Activated CD4-positive, alpha-beta T cell treated with anti-CD3 and anti-CD28 coated beads, Interleukin-2, Interleukin-4, amounts not matched to agents 100 ng/mL and 50 ng/mL, durations not matched to agents 16 hours and 8 hours (primary cell): ENCODE data around the gene COL6A3.
"Not testable (repeated sequence)": the region's sequence is repeated elsewhere in the genome, so short reads cannot be mapped to it uniquely, and the experiment has no call there.

Experiments
- DNase-seq: peaks from one replicate; pipeline ENCODE4 v3.0.0-alpha.2; 2020; ENCODE audit warnings: low spot score

The COL6A3 gene

GRCh38 chr2:237412646-237412987, 1.3 kb downstream of the COL6A3 start:
- DNase-seq, result no peak

GRCh38 chr2:237411683-237412423, 2.1 kb downstream of the COL6A3 start:
- no peak for DNase-seq

- no peak for DNase-seq
Measured at GRCh38 chr2:237411092-237411601, 2.8 kb downstream of the COL6A3 start.

GRCh38 chr2:237409263-237409662, 4.7 kb downstream of the COL6A3 start:
- not testable (repeated sequence) for DNase-seq

DNA sequence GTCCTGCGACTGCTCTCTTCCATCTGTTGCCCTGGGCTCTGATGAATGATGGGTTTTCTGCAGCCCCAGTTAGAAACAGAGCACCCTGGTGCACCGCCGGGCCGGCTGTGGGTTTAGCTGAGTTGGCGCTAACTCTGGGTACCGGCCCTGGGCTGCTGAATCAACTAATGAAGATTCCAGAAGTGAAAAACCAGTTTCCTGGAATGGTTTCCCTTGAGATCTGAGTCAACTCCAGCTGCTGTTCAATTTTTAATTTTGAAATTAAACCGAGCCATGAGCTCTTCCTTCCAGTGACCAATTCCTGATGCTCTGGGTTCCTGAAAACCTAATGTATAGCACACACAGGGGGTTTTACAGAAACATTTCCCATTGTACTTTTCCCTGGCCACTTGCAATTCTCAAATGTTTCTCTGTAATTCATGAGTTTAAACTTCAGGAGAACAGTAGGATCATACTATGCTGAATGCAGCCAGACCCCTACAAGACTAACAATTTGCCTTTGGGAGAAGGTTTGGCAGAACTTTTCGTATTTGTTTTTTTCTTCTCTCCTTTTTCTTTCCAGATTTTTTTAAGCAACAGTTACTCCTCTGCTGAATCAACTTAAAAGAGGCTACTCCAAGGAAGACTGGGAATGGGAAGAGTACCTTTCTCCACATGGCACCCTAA, 5.5 kb downstream of the COL6A3 start:
- no peak for DNase-seq

DNA sequence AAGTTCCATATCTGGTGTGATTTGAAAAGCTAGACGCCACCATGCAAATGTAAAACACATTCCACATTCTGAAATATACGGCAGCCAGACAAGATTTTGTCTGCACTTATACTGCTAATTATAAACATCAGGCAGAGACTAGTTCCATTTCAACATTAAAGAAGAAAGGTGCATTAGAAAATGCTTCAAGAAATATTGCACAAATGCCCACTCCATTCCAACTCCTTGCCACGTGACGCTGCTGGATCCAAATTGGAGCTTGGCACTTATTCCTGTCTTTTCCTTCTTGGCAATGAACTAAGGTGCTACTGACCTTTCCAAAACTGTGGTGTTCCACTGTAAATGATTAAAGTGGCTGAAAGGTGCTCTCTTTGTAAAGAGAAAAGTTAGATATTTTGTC, 6.3 kb downstream of the COL6A3 start:
- DNase-seq, result no peak

DNA sequence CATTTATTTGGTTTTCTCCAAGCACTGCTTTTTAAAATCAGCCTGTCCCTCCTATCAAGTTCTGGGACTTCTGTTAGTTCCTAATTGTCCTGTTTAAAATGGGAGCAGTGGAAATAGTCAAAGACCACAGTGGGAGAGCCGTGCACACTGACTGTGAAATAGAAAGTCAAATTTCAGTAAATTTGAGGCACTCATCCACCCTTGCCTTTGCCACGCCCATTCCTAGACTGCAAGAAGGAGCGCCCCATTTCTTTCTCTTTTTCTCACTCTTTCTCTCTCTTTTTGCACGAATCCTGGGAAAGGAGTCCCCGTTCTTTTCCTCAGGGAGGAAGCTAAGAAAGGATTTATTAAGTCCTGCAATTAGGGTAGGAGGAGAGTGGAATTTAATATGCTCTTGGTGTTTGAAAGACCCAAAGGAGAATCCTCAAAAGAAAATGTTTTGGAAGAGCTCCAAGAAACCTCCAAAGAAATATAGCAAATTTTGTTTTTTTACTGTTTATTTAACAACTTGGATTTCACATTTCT, 7.5 kb downstream of the COL6A3 start:
- DNase-seq, result no peak

- no peak for DNase-seq
Measured at GRCh38 chr2:237405605-237406004, 8.4 kb downstream of the COL6A3 start.

DNA sequence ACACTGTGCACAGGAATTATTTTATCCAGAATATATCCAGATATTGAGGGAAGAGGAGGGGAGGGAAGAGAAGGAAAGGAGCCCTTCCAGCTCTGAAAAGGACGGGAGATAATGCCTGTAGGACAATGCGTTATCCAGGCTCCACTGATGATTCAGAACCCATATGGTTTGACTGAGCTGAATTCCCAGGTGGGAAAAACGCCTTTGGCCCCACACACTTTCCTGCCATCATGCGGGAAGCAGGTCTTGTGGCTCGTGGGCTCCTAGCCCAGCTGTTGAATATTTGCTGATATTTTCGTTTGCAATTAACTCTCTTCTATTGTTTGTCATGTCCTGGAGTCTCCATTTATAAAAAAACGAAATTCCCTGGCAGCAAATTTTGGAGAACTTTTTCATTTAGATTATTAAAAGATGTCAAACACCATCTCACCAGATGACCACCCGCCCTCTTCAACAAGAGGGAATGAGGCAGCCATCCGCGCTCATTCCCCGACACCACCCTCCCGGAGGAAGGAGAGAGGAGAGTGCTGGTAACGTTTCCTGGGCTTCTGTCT, 8.9 kb downstream of the COL6A3 start:
- no peak for DNase-seq

DNA sequence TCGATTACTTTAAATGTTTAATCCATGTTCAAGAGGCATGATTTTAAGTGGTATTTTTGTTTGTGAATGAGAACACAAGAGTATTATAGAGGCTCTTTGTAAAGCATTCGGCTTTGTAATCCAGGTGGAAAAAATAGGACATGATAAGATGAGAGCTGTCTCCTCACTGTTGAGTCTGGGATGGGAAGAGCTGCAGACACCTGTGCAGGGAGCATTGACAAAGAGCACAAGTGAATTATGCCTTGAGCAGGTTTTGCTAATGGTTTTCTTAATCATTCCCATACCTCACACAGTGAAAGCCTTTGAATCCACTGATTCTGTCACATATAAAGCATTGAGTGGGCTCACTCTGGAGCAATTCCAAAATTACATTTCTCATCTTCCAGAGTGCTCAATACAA, 9.6 kb downstream of the COL6A3 start:
- DNase-seq, result no peak

- DNase-seq, result no peak
Measured at GRCh38 chr2:237403024-237403882, 10.7 kb downstream of the COL6A3 start.

- DNase-seq, result no peak
Measured at GRCh38 chr2:237400199-237400598, 13.8 kb downstream of the COL6A3 start.

DNA sequence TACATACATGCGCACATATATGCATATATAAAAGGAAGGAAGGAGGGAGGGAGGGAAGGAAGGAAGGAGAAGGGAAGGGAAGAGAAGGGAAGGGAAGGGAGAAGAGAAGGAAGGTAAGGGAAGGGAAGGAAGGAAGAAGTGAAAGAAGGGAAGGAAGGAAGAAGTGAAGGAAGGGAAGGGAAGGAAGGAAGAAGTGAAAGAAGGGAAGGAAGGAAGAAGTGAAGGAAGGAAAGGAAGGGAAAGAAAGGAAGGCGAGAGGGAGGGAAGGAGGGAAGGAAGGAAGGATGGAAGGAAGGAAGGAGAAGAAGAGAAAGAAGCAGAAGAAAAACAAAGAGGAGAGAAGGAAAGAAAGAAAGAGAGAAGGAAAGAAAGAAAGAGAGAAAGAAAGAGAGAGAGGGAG, 16.9 kb downstream of the COL6A3 start:
- no peak for DNase-seq

GRCh38 chr2:237393523-237393922, 20.4 kb downstream of the COL6A3 start:
- DNase-seq, result no peak

DNA sequence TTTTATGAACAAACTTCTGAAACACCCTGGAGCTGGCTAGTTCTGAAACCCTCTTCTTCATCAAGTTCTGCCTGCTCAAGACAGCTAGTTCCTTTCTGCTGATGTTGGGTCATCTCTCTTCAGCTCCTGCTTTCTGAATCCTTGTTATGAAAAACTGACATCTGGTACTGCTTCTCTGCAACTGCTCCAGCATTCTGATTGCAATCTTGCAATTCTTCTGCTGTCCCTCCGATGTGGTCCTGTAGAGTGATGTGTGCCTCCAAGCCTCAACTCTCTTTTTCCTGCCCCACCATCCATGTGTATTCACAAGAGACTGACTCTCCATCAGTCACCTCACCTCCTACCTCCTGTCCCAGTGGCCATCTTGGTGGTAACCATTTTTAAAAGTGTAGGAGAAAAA, 21.8 kb downstream of the COL6A3 start:
- no peak for DNase-seq

DNA sequence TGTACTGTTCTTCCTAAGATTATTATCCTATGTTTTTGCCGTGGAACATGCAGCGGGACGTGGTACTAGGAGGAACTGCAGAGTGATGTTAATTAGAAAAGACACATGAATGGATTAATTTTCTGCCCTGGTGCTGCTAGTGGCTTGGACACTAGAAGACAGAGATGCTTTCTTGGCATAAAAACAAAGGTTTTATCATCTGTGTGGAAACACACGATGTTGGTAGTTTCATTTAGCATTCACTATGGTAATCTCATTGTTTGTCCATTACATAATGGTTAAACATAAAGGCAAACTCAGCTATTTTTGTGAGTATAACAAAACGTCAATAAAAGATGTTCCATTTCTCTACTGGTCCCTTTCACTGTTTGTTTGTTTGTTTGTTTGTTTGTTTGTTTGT, 22.8 kb downstream of the COL6A3 start:
- no peak for DNase-seq

DNA sequence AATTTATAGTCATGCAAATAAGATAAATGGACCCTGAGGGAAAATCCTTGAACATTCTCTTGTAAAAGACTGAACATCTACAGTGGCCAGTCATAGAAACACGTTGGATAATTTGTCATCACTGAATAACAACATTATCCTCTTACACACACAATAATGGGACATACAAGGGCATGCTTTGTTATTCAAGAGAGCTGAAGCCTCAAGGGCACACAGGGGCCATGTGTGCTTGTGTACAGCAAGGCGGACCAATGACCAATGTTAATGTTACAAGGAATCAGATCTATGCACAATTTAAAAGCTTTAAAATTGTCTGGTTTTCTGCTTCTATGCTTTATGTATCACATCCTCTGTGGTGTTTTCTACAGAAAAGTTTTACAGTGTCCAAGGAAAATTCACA, 23.7 kb downstream of the COL6A3 start:
- DNase-seq, result no peak

- no peak for DNase-seq
Measured at GRCh38 chr2:237389831-237390230, 24.1 kb downstream of the COL6A3 start.

DNA sequence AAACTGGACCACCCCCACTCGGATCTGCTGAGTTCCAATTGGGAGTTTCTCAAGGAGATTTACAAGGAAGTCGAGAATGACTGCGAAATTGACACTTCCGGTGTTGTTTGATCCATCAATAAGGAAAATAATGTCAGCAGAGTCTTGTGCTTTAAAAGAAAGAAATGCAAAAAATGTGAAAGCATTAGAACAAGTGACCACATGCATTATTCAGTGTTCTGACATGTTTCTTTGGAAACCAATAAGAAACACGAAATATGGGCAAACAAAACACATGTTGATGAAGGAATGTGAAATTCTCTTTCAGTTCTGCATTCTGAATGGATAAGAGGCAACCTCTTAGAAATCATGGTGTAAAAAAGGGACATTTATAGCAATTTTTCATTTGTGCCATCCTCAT, 25.9 kb downstream of the COL6A3 start:
- no peak for DNase-seq

GRCh38 chr2:237384672-237385020, 29.3 kb downstream of the COL6A3 start:
- no peak for DNase-seq

DNA sequence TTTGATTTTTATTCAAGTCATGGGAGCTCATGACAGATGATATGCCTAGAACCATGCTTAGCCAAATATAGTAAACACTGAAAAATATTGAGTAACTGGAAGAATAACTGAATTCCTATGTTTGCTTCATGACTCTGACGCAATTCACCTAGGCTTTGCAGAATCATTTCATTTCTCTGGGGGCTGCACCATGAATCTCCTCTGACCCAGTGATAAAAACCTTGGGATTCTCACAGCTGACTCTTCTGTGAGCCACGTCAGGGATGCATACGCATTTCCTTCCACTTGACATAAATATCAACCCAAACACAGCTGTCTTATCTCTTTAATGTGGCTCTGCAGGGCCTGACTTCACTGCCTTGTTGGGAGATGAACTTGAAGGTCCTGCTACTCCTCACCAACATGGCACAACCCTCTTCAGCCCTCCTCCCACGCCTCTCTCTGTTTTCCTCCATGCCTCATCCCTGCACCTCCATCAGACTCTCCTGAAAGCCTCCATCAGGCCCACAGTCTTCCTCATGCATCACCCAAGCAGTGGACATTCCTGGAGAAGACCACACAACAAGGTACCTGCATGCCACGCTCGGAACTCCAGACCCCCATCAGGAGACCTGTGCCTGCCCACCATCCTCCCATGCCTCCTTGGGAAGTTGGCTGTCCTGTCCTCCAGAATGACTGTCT, 29.8 kb downstream of the COL6A3 start:
- no peak for DNase-seq

DNA sequence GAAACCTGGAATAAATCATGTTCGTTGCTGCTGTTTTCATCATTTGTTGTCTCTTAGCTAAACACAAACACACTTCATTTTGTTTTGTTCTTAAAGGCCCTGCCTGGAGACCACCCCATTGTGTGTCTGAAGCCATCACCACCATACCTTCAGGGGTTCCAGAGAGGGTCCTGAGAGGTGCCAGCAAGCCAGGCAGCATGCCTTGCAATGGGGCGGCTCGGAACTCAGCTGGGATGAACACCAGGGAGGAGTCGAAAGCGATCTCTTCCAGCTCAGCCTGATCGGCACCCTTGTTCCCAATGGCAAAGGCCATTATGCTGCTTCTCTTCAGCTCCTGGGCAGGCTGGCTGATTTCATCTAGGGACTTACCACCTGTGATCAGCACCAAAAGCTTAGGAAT, 33.2 kb downstream of the COL6A3 start:
- DNase-seq, result no peak
